ENCODE measurements around the gene GPRIN3.

The GPRIN3 gene

GRCh38 chr4:89307446-89308160 is at the start of gene GPRIN3:
Gene GPRIN3 (minus strand): TSS chr4:89307800. CDS start chr4:89250110, 57,690 bp downstream.
- TF ChIP-seq ZBTB7A (IDR thresholded peaks at IDR 0.05; ENCODE audit: low read depth) (no peak; the same call in 1 of the 2 replicates), FOXM1 (IDR thresholded peaks at IDR 0.05; ENCODE audit: borderline replicate concordance, low read depth) (no peak), EGR1 (IDR thresholded peaks at IDR 0.05) (peak; percentile 54), TCF12 (IDR thresholded peaks at IDR 0.05; ENCODE audit: low read depth) (no peak), YY1 (IDR thresholded peaks at IDR 0.05; ENCODE audit: low read depth) (no peak)

GRCh38 chr4:89357340-89357739 is 49.7 kb upstream of the GPRIN3 start:
- TF ChIP-seq CEBPB (IDR thresholded peaks at IDR 0.05) (no peak), NFIC (IDR thresholded peaks at IDR 0.05) (no peak), REST (IDR thresholded peaks at IDR 0.05; ENCODE audit: low read depth) (no peak)

GRCh38 chr4:89356086-89356485 is 48.5 kb upstream of the GPRIN3 start:
- no peak for TF ChIP-seq TCF12 (IDR thresholded peaks at IDR 0.05; ENCODE audit: low read depth)

- TF ChIP-seq YY1 (IDR thresholded peaks at IDR 0.05; ENCODE audit: low read depth) (no peak), EGR1 (IDR thresholded peaks at IDR 0.05) (no peak), FOXM1 (IDR thresholded peaks at IDR 0.05; ENCODE audit: borderline replicate concordance, low read depth) (no peak), NFIC (IDR thresholded peaks at IDR 0.05) (no peak), EP300 (IDR thresholded peaks at IDR 0.05; ENCODE audit: borderline replicate concordance) (no peak), REST (IDR thresholded peaks at IDR 0.05; ENCODE audit: low read depth) (no peak), USF1 (IDR thresholded peaks at IDR 0.05) (no peak), TCF12 (IDR thresholded peaks at IDR 0.05; ENCODE audit: low read depth) (no peak), ZBTB7A (IDR thresholded peaks at IDR 0.05; ENCODE audit: low read depth) (no peak), TEAD4 (IDR thresholded peaks at IDR 0.05) (no peak), CREB1 (IDR thresholded peaks at IDR 0.05; ENCODE audit: low read depth) (no peak), RAD21 (IDR thresholded peaks at IDR 0.05; ENCODE audit: low read depth) (no peak), CEBPB (IDR thresholded peaks at IDR 0.05) (no peak)
These were observed 45.9 kb upstream of the GPRIN3 start for GRCh38 chr4:89353514-89353913.

DNA sequence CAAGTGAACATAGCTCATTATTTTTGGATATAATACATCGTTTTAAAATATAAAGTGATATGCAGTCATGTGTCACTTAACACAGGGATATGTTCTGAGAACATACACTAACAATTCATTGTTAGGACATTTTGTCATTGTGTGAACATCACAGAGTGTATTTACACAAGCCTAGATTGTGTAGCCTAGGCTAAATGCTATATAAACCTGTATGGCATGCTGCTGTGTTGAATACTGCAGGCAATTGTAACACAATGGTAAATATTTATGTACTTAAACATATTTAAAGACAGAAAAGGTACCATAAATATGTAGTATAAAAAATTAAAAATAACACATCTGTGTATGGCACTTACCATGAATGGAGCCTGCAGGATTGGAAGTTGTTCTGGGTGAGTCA is 44.9 kb upstream of the GPRIN3 start:
- TF ChIP-seq TAF1 (IDR thresholded peaks at IDR 0.05; ENCODE audit: low read depth) (no peak), TEAD4 (IDR thresholded peaks at IDR 0.05) (no peak), CREB1 (IDR thresholded peaks at IDR 0.05; ENCODE audit: low read depth) (no peak), YY1 (IDR thresholded peaks at IDR 0.05; ENCODE audit: low read depth) (no peak)
- TF ChIP-seq, protein P1, sequence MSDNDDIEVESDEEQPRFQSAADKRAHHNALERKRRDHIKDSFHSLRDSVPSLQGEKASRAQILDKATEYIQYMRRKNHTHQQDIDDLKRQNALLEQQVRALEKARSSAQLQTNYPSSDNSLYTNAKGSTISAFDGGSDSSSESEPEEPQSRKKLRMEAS (IDR thresholded peaks at IDR 0.05), result no peak

GRCh38 chr4:89351201-89351600 is 43.6 kb upstream of the GPRIN3 start:
- TF ChIP-seq EP300 (IDR thresholded peaks at IDR 0.05; ENCODE audit: borderline replicate concordance) (no peak), EGR1 (IDR thresholded peaks at IDR 0.05) (no peak), REST (IDR thresholded peaks at IDR 0.05; ENCODE audit: low read depth) (no peak), TEAD4 (IDR thresholded peaks at IDR 0.05) (no peak), USF1 (IDR thresholded peaks at IDR 0.05) (no peak), CREB1 (IDR thresholded peaks at IDR 0.05; ENCODE audit: low read depth) (no peak), FOXM1 (IDR thresholded peaks at IDR 0.05; ENCODE audit: borderline replicate concordance, low read depth) (no peak), NFIC (IDR thresholded peaks at IDR 0.05) (no peak), TAF1 (IDR thresholded peaks at IDR 0.05; ENCODE audit: low read depth) (no peak), RAD21 (IDR thresholded peaks at IDR 0.05; ENCODE audit: low read depth) (no peak)
- TF ChIP-seq, protein P1 (IDR thresholded peaks at IDR 0.05), result no peak

Measured in Ishikawa (cell line).